HG03280 (cell line): ENCODE data around the gene BRIX1.
A peak's percentile ranks its signal among the peaks of the same experiment; 100 is the strongest.
"Not testable (repeated sequence)": the region's sequence is repeated elsewhere in the genome, so short reads cannot be mapped to it uniquely, and the experiment has no call there.

Experiments used
- ATAC-seq: cut with Tn5 transposase; IDR thresholded peaks from one replicate; pipeline ENCODE4 v1.9.1; 2021; ENCODE audit warnings: mild to moderate bottlenecking, moderate library complexity; ENCODE audit not compliant: unreplicated experiment

BRIX1 gene

DNA sequence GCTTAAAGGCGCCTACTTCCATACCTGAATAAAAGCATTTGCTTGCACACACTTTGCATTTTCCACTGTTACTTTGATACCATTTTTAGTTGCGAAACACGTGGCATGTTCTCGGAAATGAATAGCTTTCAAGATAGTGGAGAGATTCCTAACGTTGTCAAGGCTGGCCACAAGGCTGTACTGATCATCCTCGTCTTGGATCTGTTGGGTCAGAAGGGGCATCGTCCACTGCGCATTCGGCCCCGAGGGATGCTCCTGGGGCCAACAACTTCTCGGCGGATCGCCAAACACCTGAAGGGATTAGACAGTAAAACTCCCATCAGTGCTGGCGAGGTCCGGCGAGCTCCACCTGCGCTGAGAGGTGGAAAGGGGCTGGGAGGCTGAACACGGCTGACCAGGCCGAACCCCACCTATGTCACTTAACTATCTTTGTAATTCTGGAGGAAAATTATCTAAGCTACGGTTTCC is 806 bp upstream of the BRIX1 start:
- ATAC-seq, result peak; percentile 17

DNA sequence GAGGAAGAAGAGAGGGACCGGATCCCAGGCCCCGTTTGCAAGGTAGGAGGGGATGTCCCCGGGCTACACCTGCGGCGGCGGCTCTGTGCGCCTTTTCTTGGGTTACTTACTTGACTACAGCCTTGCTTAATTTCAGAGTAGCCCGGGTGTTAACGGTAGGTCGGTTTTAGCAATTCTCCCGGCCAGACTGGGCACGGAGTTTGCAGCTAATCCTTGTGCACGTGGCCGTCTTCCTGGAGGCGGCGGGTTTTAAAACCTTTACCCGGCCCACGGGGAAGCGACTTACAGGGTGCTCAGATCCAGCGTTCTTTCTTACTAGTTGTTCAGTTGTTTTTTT is 313 bp downstream of the BRIX1 start:
- peak; percentile 19 for ATAC-seq

DNA sequence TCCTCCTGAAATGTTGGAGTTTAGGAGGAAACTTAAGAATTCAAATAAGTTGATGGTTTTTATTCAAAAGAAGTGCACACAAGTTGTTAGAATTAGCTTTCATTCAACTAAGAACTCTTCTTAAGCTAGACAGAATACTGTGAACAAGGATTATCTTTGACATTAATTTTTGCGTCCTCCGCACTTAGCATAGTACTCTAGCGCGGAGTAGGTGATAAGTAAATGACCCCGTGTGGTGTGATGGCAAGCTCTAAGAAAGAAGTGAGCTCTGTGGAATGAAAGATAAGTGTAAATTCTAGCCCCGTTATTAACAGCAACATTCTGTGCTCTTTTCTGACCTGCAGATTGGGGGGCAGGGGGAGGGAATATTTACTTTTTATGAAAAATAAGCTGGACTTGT is 1.0 kb downstream of the BRIX1 start:
- no peak for ATAC-seq

DNA sequence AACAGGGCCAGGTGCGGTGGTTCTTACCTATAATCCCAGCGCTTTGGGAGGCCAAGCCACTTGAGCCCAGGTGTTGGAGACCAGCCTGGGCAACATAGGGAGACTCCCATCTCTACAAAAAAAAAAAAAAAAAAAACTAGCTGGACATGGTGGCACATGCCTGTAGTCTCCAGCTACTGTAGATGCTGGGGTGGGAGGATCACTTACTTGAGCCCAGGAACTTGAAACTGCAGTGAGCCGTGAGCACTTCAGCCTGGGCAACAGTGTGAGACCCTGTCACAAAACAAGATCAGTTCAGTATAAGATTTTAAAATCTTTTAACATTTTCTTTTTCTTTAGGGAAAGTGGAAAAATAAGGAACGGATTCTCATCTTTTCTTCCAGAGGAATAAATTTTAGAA is 2.5 kb downstream of the BRIX1 start:
- no peak for ATAC-seq

DNA sequence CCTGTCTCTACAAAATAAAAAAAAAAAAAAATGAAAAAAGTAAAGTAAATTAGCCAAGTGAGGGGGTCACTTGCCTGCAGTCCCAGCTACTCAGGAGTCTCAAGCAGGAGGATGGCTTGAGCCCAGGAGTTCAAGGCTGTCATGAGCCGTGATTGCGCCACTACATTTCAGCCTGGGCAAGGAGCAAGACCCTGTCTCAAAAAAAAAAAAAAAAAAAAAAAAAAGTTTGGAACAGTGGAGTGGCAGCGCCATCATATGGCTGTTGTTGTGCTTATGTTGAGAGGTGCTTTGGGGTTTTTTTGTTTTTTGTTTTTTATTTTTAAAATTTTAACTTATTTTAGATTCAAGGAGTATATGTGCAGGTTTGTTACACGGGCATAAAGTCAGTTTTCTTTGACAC is 3.6 kb downstream of the BRIX1 start:
- no peak for ATAC-seq

DNA sequence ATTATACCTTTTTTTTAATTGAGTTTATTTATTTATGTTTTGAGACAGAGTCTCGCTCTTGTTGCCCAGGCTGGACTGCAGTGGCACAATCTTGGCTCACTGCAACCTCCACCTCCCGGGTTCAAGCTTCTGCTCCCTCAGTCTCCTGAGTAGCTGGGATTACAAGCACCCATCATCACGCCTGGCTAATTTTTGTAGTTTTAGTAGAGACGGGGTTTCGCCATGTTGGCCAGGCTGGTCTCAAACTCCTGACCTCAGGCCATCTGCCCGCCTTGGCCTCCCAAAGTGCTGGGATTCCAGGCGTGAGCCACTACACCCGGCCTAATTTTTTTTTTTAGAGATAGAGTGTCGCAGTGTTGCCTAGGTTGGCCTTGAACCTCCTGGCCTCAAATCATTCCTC is 7.7 kb downstream of the BRIX1 start:
- ATAC-seq, result not testable (repeated sequence)

DNA sequence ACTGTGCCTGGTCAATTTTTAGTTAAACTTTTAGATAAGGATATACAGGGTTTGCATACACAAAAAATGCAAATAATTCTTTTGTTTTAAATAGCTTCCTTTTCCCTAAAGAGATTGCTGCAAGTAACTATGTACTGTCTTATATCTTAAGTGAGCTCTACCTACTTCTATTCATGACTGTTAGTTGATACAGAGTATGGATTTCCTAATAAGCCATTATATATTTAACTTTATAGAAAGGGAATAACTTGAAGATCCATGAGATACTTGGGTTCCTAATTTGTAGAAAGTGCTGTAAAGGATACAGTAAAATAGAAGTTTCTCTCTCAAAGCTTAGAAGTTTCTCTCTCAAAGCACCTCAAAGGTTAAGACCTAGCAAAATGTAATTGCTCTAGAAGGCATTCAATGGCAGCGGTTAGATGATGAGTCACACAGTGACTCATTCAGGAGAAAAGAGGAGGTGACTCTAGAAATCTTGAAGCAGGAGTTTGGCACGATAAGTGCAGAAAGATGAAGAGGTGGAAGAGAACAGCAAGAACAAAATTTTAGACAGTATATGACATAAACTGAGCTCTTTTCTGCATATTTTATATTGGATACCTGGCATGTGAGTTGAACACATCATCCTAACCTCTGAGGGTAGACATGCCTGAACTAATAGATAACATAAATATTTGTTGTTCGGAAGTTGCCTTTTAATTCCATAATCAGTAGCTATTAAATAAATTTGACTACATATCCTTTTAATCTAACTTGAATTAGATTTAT is 8.4 kb downstream of the BRIX1 start:
- ATAC-seq, result peak; percentile 53

DNA sequence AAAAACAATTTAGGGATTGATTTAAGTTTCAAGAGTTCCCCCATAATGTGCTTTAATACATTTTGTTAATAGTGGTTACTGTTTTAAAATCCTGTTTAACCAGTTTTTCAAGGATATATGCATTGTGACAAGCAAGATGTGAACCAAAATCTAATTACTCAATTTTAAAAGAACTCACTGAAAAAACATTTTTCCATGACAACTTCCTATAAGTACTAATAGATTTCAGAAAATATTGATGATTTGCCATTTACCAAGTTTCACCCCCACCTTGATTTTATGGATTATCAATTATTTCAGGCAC is 8.9 kb downstream of the BRIX1 start:
- ATAC-seq, result no peak

DNA sequence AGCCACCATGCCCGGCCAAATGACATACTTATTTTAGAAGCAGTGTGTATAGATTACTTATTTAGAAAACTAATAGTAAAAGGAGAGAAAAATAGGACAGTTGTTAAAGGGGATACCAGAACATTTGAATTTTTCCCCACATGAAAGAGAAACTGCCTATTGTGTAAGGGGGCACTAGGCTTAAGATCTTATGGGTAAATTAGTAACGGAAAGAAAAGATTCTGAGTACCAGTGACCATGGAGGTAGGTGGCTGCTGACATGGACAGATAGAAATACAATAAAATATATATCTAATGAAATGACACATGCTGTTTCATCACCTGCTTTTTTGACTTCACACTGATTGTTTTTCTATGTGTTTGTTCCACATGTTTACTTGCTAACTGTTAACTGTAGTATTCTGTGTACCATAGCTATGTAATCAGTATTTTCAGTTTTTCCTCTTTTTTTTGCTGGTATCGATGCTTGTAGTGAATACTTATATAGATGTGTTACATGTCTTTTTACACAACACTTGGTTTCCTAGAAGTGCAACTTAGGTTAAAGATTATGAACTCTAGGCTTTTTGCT is 10.9 kb downstream of the BRIX1 start:
- no peak for ATAC-seq

DNA sequence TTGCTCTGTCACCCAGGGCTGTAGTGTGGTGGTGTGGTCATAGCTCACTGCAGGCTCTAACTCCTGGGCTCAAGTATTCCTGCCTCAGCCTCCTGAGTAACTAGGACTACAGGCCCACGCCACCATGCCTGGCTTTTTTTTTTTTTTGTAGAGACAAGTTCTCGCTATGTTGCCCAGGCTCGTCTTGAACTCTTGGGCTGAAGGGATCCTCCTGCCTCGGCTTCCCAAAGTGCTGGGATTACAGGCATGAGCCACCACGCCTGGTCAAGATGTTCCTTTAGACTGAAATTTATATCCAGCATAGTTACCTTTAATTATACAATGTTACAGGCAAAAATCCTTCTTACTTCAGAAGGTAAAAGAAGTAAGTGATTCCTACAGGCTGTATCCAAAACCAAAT is 12.3 kb downstream of the BRIX1 start:
- no peak for ATAC-seq

DNA sequence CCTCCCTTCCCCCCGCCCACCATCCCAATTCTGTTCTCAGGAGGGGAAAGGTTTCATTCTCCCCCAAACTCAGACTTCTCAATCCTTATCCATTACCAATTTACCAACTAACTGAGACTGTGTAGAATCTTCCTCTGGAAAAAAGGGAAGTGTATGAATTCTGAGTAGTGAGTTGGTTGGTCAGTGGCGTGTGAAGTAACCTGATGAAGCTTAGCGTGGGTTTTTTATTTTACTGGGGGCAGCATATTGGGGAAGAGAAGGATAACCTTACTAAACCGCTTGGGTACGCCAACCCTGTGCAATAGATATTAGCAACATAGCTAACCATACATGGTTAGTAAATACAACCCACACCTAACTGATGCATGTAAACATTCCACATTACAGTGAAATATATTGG is 12.8 kb downstream of the BRIX1 start:
- no peak for ATAC-seq

DNA sequence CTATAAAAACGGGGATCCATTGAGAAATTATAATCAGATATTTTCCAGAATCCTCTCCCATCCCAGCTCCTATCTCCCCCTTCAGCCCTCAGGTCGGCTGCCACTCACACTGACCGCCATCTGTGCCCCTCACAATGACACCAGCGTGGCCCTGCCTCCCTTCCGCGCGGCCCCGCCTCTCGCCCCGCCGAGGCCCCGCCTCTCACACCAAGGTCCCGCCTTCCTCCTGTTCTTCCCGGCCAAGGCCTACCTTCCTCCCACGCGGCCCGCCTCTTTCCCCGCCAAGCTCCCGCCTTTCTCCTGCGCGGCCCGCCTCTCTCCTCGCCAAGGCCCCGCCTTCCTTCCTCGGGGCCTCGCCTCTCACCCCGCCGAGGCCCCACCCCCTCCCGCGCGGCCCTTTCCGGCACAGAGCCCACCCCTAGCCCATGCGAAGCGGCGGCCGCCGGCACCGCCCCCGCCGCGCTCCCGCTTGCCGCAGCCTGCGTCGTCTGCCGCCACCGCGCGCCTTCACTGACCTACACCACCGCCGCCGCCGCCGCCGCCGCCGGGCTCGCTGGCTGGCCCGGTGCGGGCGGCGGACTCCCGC is 13.7 kb downstream of the BRIX1 start, which contains the start of gene DNAJC21:
Gene DNAJC21 (plus strand): TSS at position 426 of the 586 bp plus-strand sequence. CDS start 261 bp downstream, outside the sequence.
- peak; percentile 92 for ATAC-seq

DNA sequence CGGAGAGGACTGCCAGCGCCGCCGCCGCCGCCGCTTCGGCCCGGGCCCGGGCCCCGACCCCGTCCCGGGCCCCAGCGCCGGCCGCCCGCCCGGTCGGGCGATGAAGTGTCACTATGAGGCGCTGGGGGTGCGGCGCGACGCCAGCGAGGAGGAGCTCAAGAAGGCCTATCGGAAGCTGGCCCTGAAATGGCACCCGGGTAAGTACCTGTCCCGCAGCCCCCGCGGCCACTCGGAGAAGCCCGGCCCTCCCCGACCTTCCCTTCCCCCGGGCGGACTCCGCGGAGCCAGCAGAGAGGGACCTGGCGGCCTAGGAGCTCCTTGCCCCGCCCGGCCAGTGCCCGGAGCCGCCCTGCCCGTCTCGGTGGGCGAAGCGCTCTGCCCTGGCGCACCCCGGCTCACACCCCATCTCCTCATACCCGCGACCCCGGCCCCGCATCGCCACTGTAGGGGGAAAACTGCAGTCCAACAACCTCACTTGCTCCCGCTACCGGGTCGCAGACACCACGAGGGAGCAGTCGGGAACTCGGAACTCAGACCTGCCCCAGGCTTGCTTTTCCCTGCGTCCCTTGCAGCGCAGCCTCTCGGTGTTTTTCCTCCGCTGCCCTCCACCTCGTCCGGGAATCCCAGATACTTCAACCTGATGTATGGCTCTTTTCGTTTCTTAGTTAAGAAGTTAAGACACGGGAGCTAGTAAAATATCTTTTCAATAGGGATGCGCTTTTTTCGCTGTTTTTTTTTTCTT is 14.4 kb downstream of the BRIX1 start:
- peak; percentile 78 for ATAC-seq

DNA sequence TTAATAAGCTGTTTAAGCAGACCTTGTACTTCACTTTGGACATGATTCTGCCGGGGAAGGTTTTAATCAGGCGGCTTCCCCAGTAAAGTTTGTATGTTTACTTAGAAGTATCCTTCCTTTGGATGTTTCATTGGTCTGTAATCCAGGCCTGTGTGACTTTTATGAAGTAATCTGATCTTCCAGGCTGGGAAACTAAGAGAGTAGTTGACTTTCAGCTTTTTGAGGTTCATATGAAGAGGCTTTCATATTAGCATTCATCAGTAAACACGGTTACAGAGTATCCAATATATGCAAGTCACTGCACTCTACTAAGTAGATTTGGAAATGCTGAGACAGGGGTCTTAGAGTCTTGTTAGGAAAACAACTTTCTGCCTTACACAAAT is 14.9 kb downstream of the BRIX1 start:
- no peak for ATAC-seq

DNA sequence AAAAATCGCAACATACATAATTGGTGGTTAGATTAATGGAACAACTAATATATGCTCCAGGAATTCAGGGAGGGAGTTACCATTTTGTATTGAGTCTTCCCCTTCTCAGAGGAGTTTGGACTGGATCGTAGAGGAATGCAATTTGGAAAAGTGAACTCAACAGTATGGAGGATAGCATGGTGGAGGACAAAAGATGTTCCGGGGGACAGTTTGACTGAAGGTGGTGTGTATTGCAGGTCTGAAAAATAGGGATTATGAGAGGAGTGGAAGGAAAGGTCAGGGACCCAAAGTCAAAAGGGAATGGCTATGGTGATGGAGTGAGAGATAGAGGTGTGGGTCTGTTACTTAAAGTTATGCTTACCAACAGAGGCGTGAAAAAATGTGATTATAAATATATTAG is 15.4 kb downstream of the BRIX1 start:
- no peak for ATAC-seq

DNA sequence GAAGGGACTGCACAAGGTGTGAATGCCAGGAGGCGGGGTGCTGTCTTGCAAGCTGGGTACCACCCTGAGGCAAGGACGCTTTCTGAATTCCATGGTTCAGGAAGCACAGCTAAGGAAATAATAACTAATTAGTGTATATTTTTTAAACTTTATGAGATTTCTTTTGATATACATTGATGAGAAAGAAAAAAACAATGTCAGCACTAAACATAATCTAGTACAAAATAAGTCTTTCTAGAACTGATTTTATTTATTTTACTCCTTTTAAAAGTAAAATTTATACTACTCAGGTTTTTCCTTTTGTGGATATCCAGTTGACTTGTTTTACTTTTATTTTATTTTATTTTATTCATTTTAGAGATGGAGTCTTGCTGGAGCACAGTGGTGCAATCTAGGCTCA is 17.4 kb downstream of the BRIX1 start:
- ATAC-seq, result no peak

DNA sequence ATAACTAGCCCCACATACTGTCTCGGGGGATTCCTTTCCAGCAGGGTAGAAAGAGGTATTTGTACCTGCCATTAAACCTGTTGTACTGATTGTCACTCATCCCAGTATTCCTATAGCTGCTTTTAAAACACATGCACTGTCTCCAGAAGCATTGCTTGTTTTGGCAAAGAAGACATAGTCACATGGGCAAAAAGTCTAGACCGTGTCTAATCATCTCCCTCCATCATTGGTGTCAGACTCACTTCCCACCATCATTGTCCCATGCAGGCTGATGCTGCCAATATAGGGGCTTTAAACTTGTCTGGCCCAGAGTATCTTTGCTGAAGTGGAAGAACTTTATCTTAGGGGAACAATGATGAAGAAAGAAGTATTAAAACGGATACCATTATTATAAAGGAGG is 26.4 kb downstream of the BRIX1 start:
- ATAC-seq, result no peak

DNA sequence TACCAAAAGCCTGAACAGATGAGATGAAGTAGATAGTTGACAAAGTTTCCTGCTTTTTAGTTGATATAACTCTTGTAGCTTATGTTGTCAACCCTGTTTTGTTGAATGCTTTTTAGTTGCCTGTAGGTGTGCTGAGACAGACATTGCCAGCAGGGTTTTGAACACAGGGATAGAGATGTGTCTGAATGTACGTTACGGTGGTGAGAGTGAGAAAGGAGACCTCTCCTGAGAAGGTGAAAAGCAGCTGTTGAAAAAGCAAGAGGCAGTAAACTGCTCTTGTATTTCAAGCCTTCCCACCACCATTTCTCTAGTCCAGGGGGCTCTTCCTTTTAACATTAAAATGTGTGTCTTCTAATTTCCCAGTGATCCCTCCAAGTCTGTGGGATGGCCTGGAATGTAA is 28.5 kb downstream of the BRIX1 start:
- ATAC-seq, result no peak

DNA sequence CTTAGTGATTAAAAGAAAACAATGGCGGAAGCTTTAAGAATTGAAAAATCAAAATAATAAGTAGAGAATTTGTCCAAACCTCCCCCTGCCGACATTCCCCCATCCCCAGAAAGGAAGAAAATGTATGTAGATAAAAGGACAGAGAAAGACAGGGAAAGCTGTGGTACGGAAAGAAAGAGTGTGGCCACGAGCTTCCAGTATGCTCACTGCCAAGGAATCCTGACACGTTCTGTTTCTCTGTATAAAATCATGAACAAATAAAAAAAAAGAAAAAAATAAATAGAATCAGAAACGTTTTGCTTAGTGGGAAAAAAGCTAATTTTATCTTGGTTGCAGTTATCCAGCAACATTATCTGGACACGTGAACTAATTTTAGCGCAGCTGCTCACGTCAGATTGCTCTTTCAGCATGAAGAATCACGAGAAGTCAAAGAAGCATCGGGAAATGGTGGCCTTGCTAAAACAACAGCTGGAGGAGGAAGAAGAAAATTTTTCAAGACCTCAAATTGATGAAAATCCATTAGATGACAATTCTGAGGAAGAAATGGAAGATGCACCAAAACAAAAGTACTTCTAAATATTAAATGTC is 29.0 kb downstream of the BRIX1 start:
- no peak for ATAC-seq

DNA sequence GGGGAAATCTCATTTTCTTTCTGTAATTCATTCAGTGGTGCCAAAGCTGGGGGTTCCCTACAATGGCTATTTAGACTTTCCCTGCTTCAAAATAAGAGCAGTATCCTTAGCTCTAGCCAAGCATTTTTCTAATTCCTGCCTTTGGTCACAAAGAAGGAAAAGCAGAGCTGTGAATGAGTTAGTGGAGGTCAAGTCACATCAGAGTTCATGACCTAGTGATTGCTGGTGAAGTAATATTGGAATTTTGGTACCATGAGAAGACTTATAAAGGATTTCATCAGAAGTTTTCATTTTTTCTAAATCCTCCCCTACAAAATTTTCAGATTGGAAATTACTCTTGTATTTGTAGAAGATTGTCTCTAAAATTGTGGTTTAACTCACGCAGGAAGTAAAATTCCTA is 41.8 kb downstream of the BRIX1 start:
- no peak for ATAC-seq

DNA sequence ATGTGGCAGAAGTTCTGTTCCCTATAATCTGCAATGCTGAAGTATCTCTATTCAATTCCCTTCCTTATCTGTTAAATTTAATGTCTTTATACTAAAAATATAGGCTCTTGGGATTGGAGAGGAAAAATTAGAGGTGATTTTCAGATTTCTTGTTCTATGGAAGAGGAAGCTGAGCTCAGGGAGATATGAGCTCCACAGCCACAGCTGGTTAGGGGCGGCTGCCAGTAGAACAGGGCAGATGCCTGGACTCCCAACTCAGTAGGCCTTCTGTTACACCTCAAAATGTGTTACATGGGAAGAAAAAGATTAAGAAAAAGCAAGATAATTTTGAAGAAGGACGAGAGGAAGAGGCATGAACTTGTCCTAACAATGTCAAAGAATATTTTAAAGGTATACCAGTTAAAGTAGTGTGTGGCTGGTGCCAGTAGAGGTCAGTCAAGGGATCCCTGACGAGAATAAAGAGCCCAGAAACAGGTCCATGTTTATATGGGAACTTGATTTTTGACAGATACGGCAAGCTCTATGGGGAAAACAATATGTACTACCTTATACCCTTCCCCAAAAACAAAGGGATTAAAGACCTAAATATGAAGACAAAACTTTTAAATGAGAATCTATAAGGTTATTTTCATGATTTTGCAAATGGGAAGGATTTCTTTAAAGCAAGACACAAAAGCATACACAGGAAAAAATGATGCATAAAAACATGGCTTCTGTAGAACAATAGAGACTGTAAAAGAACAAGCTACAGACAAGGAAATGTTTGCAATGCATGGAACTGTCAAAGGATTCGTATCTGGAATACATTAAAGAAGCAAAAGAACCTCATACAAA is 42.6 kb downstream of the BRIX1 start:
- ATAC-seq, result no peak
